ENCODE measurements around the gene SERPINI1. TPM values are rescaled to one million over a fixed set of nuclear protein-coding genes. Genes with fewer than 3 reads are reported as not detected.

The SERPINI1 gene
- total RNA-seq, 1 donor from 2014 or later = 66.2 TPM

GRCh38 chr3:167835359-167835758 lies 99.8 kb downstream of the SERPINI1 start:
- no peak overlapping the region for H3K4me3 Mint-ChIP-seq (ENCODE audit: unreplicated experiment)
- H3K4me1 Mint-ChIP-seq (ENCODE audit: low read depth, unreplicated experiment) = no peaks in the 10 kb centered on the region
- TF ChIP-seq, protein P1, sequence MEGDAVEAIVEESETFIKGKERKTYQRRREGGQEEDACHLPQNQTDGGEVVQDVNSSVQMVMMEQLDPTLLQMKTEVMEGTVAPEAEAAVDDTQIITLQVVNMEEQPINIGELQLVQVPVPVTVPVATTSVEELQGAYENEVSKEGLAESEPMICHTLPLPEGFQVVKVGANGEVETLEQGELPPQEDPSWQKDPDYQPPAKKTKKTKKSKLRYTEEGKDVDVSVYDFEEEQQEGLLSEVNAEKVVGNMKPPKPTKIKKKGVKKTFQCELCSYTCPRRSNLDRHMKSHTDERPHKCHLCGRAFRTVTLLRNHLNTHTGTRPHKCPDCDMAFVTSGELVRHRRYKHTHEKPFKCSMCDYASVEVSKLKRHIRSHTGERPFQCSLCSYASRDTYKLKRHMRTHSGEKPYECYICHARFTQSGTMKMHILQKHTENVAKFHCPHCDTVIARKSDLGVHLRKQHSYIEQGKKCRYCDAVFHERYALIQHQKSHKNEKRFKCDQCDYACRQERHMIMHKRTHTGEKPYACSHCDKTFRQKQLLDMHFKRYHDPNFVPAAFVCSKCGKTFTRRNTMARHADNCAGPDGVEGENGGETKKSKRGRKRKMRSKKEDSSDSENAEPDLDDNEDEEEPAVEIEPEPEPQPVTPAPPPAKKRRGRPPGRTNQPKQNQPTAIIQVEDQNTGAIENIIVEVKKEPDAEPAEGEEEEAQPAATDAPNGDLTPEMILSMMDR (IDR thresholded peaks at IDR 0.05; ENCODE audit: partially characterized antibody, unreplicated experiment) = no peak
- H3K36me3 Mint-ChIP-seq (ENCODE audit: unreplicated experiment) = no peaks in the 10 kb centered on the region
- H3K9me3 Mint-ChIP-seq (ENCODE audit: unreplicated experiment) = peaks cover 4% of the 10 kb centered on the region
- H3K27ac Mint-ChIP-seq (ENCODE audit: unreplicated experiment) = no peak overlapping the region
- no peak for DNase-seq
- H3K27me3 Mint-ChIP-seq (ENCODE audit: unreplicated experiment) = no peaks in the 10 kb centered on the region

- no peaks in the 10 kb centered on the region for H3K27me3 Mint-ChIP-seq (ENCODE audit: unreplicated experiment)
- H3K36me3 Mint-ChIP-seq (ENCODE audit: unreplicated experiment) = no peaks in the 10 kb centered on the region
Measured at GRCh38 chr3:167835953-167836352, 100.4 kb downstream of the SERPINI1 start.

GRCh38 chr3:167837466-167837865 lies 101.9 kb downstream of the SERPINI1 start:
- Mint-ChIP-seq H3K4me3 (ENCODE audit: unreplicated experiment) (no peak overlapping the region), H3K36me3 (ENCODE audit: unreplicated experiment) (no peaks in the 10 kb centered on the region), H3K27me3 (ENCODE audit: unreplicated experiment) (no peaks in the 10 kb centered on the region), H3K4me1 (ENCODE audit: low read depth, unreplicated experiment) (no peaks in the 10 kb centered on the region), H3K9me3 (ENCODE audit: unreplicated experiment) (peaks cover 4% of the 10 kb centered on the region), H3K27ac (ENCODE audit: unreplicated experiment) (no peak overlapping the region)
- TF ChIP-seq, protein P1 (IDR thresholded peaks at IDR 0.05; ENCODE audit: partially characterized antibody, unreplicated experiment) = no peak
- no peak for DNase-seq

More at GRCh38 chr3:167835953-167836352, 100.4 kb downstream of the SERPINI1 start:
- TF ChIP-seq, protein P1 (IDR thresholded peaks at IDR 0.05; ENCODE audit: partially characterized antibody, unreplicated experiment) = no peak
- Mint-ChIP-seq H3K4me3 (ENCODE audit: unreplicated experiment) (no peak overlapping the region), H3K9me3 (ENCODE audit: unreplicated experiment) (peaks cover 4% of the 10 kb centered on the region), H3K27ac (ENCODE audit: unreplicated experiment) (no peak overlapping the region), H3K4me1 (ENCODE audit: low read depth, unreplicated experiment) (no peaks in the 10 kb centered on the region)
- no peak for DNase-seq

DNA sequence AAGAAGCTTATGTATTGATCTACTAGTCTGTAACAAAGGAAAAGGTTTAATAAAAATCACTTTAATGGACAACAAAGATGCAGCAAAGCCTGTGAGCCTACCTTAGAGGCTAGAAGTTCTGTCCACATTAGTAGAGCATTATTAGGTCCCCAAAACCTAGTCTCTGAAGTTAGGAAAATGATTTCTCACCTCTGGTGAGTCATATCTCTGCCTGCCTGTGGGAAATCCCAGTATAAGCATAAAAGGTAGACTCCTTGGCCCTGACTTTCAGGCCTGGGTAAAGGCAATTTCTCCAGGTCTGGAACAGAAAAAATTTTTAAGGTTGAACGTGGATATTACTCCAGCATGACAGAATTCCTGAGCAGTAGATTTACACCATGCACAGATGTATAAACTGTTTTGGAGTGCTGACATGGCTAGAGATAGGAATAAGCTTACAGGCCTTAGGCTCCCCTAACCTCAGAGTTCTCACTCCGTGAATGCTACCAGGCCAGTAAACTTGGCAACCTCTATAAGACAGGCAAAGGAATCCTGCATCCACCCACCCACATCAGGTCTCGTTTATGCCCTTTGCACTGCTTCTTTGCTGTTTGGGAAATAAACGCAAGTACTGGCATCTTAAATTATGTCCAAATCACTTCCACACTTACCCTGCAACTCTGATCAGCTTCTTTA lies 104.1 kb downstream of the SERPINI1 start:
- no peak for DNase-seq
- TF ChIP-seq, protein P1 (IDR thresholded peaks at IDR 0.05; ENCODE audit: partially characterized antibody, unreplicated experiment) = no peak
- H3K9me3 Mint-ChIP-seq (ENCODE audit: unreplicated experiment) = peaks cover 4% of the 10 kb centered on the region
- no peaks in the 10 kb centered on the region for H3K4me1 Mint-ChIP-seq (ENCODE audit: low read depth, unreplicated experiment)
- H3K4me3 Mint-ChIP-seq (ENCODE audit: unreplicated experiment) = no peak overlapping the region
- no peaks in the 10 kb centered on the region for H3K27me3 Mint-ChIP-seq (ENCODE audit: unreplicated experiment)
- no peaks in the 10 kb centered on the region for H3K36me3 Mint-ChIP-seq (ENCODE audit: unreplicated experiment)
- H3K27ac Mint-ChIP-seq (ENCODE audit: unreplicated experiment) = no peak overlapping the region

DNA sequence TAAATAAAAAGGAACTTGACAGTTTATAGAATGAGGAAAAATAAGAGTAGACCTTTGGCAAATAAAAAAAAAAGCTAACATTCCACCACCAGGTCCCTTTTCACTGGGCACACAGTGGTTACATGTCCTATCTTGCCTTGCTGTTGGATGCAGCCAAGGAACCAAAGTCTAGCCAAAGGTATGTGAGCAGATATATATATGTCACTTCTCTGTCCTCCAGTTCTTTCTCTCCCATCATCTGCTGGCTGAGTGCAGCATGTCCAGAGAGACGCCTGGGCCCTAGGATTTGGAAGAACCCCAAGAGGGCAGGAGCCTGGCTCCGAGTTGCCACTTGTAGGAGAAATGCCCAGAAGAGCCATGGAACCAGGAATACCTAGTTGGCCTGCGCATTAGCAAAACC lies 104.7 kb downstream of the SERPINI1 start:
- DNase-seq = no peak
- Mint-ChIP-seq H3K4me3 (ENCODE audit: unreplicated experiment) (no peak overlapping the region), H3K36me3 (ENCODE audit: unreplicated experiment) (no peaks in the 10 kb centered on the region), H3K27me3 (ENCODE audit: unreplicated experiment) (no peaks in the 10 kb centered on the region), H3K9me3 (ENCODE audit: unreplicated experiment) (peaks cover 4% of the 10 kb centered on the region), H3K4me1 (ENCODE audit: low read depth, unreplicated experiment) (no peaks in the 10 kb centered on the region), H3K27ac (ENCODE audit: unreplicated experiment) (no peak overlapping the region)
- TF ChIP-seq, protein P1 (IDR thresholded peaks at IDR 0.05; ENCODE audit: partially characterized antibody, unreplicated experiment) = no peak
